ENCODE measurements around the gene TEN1.

DNA sequence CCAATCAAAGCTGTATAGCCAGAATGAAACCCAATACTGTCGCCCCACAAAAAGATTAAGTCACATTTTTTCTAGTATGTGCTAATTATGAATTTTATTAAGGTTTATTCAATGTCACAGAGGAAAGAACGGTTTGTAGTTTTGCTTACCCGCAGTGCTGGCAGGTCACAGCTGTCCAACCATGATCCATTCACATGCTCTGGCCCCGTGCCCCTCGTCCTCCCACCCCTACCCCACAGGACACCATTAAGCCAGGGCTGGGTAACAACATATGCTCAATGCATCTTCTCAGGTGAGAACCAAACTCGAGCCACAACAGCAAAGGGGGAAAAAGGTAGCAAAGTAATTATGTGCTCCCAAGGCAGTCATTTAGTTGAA is 37.6 kb upstream of the TEN1 start:
- no peak for TF ChIP-seq POLR2A (IDR thresholded peaks at IDR 0.05; ENCODE audit: low read length)
- no peak for TF ChIP-seq GATA1 (IDR thresholded peaks at IDR 0.05; ENCODE audit: low read depth, low read length)
